Measurements from ENCODE around the gene ATXN7L1. TPM values are rescaled to one million over a fixed set of nuclear protein-coding genes. Genes with fewer than 3 reads are reported as not detected.

ATXN7L1 gene
- total RNA-seq, 1 donor from 2014 or later: 16.2 TPM

- no peak overlapping the region for H3K4me3 ChIP-seq
- no peak for DNase-seq (ENCODE audit: extremely low spot score in 2 of 2)
- no peak overlapping the region for H3K27ac ChIP-seq
- no peaks in the 10 kb centered on the region for H3K27me3 ChIP-seq
- TF ChIP-seq CTCF (IDR thresholded peaks at IDR 0.05) (peak; percentile 68 to 90 (median 84)), POLR2AphosphoS5 (IDR thresholded peaks at IDR 0.05; ENCODE audit: insufficient read depth in 1 of 2, low read depth in 1 of 2) (peak in 1 of 2 donors; percentile 43), POLR2A (IDR thresholded peaks at IDR 0.05) (no peak)
- H3K36me3 ChIP-seq: no peaks in the 10 kb centered on the region
- intact Hi-C loops (cut with DNase I): loop anchor here (5.0 kb wide), 2 partner anchors 225 to 390 kb away; partner anchors contain the start of gene ATXN7L1
- peaks cover 76% of the 10 kb centered on the region for H3K4me1 ChIP-seq
- no peaks in the 10 kb centered on the region for H3K9me3 ChIP-seq
These were observed 223.9 kb downstream of the ATXN7L1 start for GRCh38 chr7:105652359-105652993.

GRCh38 chr7:105651798-105652197 lies 224.6 kb downstream of the ATXN7L1 start:
- intact Hi-C loops (cut with DNase I): loop anchor here (5.0 kb wide), 2 partner anchors 226 to 391 kb away; partner anchors contain the start of gene ATXN7L1
- Histone ChIP-seq H3K4me1 (peaks cover 71% of the 10 kb centered on the region), H3K27me3 (no peaks in the 10 kb centered on the region), H3K27ac (no peak overlapping the region), H3K36me3 (no peaks in the 10 kb centered on the region), H3K9me3 (no peaks in the 10 kb centered on the region), H3K4me3 (no peak overlapping the region)
- TF ChIP-seq POLR2AphosphoS5 (IDR thresholded peaks at IDR 0.05; ENCODE audit: insufficient read depth in 1 of 2, low read depth in 1 of 2) (no peak), CTCF (IDR thresholded peaks at IDR 0.05) (no peak), POLR2A (IDR thresholded peaks at IDR 0.05) (no peak)
- DNase-seq (ENCODE audit: extremely low spot score in 2 of 2): no peak

- no peaks in the 10 kb centered on the region for H3K9me3 ChIP-seq
- no peaks in the 10 kb centered on the region for H3K27me3 ChIP-seq
- TF ChIP-seq CTCF (IDR thresholded peaks at IDR 0.05) (no peak), POLR2A (IDR thresholded peaks at IDR 0.05) (no peak), POLR2AphosphoS5 (IDR thresholded peaks at IDR 0.05; ENCODE audit: insufficient read depth in 1 of 2, low read depth in 1 of 2) (no peak)
- no peak overlapping the region for H3K27ac ChIP-seq
- intact Hi-C loops (cut with DNase I): loop anchor here (5.0 kb wide), 2 partner anchors 227 to 392 kb away; partner anchors contain the start of gene ATXN7L1
- no peaks in the 10 kb centered on the region for H3K36me3 ChIP-seq
- no peak overlapping the region for H3K4me3 ChIP-seq
- no peak for DNase-seq (ENCODE audit: extremely low spot score in 2 of 2)
- H3K4me1 ChIP-seq: peaks cover 58% of the 10 kb centered on the region
These were observed 225.9 kb downstream of the ATXN7L1 start for GRCh38 chr7:105650382-105650970.

DNA sequence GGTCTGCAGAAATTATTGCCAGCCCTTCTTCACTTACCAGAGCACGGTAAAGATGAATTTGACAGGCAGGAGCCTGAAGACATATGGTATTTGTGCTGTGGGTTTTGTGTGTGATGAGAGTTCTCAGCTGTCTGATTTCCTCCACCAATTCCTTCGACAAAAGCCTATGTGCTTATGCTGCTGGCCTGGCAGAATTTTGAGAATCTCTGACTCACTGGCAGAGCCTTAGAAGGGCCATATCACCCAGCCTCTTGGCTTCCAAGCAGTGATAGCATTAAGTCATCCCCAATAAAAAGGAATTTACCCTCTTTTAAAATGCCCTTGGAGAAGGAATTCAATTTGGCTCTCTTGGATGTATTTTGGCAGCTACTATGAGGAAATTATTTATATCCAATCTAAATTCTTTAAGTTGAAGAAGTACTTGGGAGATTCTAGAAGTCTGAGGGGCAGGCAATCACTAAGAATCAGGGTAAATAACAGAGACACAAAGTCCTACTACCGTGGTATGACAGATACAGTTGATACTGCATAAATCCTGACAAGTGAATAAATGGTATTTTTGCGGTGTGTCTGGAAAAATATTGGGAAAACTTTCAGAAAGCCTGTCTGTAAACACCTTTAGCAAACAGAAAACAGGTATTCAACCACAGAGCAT lies 226.5 kb downstream of the ATXN7L1 start:
- Histone ChIP-seq H3K4me1 (peaks cover 52% of the 10 kb centered on the region), H3K27ac (no peak overlapping the region), H3K36me3 (no peaks in the 10 kb centered on the region), H3K27me3 (no peaks in the 10 kb centered on the region), H3K9me3 (no peaks in the 10 kb centered on the region), H3K4me3 (no peak overlapping the region)
- DNase-seq (ENCODE audit: extremely low spot score in 2 of 2): no peak
- TF ChIP-seq CTCF (IDR thresholded peaks at IDR 0.05) (no peak), POLR2AphosphoS5 (IDR thresholded peaks at IDR 0.05; ENCODE audit: insufficient read depth in 1 of 2, low read depth in 1 of 2) (no peak), POLR2A (IDR thresholded peaks at IDR 0.05) (no peak)
- intact Hi-C loops (cut with DNase I): loop anchor here (5.0 kb wide), 2 partner anchors 227 to 392 kb away; partner anchors contain the start of gene ATXN7L1
